ENCODE results near the gene MAP7. TPM values are rescaled to one million over a fixed set of nuclear protein-coding genes. Genes with fewer than 3 reads are reported as not detected.

The MAP7 gene
- total RNA-seq, 1 donor from 2014 or later: 3.9 TPM

DNA sequence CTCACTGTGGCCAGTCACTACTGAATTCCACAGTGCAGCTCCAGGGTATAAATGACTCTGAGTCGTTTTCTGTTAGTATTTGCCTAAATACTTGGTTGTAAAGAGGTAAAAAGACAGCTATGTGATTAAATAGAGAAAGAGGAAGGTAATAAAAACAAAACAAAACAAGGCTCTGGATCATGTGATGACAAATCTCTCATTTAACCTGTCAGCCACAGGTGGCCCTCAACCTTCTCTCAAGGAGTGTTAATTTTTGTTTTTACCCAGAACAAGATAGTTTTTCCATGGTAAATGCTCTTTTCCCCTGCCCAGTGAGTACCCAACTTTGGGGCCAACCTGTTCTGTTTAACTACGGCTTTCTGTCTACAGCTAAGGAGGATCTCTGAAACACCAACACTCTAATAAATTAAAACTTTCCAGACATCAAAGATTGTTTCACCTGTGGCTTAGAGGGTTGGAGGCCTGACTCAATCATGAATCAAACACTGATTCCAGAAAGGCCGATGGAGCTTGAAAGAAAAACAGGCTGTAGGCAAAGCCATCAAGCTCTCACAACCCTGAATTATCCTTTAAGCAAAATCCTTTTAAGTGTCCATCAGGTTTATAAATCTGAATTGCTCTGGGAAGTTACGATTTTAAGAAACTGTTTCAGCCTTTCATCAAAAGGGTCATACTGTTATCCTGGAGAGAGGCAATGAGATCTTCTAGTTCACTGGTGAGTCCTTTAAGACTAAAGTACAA lies 179.1 kb downstream of the MAP7 start:
- intact Hi-C loops (cut with micrococcal nuclease): no loop called here
- ATAC-seq: no peak

DNA sequence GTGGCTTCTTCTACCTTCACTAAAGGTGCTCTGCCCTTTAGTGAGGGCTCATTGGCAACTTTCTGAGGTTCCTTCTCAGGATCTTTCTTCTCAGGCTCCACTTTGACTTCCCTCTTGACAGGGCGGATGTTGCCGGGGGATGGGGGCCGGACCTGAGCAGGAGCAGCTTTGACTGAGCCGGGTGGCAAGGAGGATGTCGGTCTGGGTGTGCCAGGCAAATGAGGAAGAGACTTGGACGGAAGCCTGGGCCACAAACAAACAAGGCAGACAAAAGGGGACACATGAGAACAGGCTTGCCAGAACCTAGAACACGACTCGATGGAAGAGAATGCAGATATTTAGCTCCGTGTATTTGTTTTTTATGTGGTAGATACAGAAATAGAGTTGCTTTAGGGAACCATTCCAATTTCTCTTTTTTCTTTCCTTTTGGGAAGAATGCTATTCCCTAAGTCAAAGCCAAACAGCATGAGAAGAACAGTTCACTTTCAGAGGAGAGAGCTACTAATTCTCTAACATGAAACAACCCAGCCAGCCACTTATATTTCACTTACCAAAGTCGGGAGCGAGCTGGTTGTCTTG lies 184.4 kb downstream of the MAP7 start:
- ATAC-seq (peak; percentile 63), DNase-seq (peak; percentile 69)
- intact Hi-C loops (cut with micrococcal nuclease): no loop called here

More for the DNA sequence above, 179.1 kb downstream of the MAP7 start:
- DNase-seq: no peak

DNA sequence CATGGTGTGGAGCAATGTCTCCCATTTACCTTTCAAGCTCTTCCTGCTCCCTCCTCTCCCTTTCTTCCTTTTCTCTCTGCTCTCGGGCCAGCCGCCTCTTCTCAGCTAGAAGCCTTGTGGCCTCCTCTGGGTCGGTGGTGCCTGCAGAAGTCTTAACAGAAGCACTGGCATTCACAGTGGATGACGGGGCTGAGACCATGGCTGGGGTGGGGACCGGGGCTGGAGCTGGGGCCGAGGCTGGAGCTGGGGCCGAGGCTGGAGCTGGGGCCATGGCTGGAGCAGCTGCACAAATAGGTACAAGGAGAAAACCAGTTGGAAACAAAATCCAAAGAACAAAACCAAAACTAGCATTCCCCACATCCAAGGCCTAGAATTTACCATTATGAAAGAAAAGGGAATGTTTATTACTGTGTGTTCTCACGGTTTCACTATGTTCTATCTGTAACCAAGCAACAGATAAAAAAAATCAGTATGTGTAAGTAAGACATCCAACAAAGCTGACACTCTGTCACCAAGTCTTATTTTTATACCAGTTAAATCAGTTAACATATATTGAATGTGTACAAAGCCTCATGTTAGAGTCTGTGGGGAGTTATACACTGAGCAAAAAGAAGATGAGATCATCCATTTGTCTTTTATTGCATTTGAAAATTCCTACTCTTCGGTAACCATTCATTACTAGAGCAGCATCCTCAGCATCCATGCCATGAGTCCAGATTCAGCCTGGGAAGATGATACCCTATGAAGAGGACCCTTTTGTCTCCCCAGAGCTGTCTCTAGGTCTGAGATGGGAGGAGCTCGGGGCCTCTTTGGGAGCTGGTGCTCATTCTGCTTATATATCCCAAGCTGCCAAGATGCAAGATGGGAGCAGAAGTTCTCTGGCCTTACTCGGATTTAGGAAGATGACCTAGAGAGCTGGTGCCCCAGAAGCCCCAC lies 187.5 kb downstream of the MAP7 start:
- intact Hi-C loops (cut with micrococcal nuclease): no loop called here
- DNase-seq: no peak

DNA sequence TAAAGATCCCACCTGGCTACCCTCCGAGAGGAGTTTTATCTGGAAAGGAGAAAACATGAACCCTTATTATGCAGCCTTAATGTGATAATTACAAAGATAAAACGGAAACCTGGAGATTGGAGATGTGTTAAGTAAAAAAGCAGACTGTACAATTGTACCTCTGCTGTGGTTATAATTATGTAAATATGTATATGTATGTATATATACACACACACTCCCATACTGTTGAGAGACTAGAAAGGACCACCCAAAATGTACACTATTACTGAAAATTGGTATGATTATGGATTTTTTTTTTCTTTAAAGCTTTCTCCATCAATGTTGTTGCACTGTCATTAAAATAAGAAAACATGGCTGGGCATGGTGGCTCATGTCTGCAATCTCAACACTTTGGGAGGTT lies 188.4 kb downstream of the MAP7 start:
- DNase-seq (no peak), ATAC-seq (no peak)
- intact Hi-C loops (cut with micrococcal nuclease): no loop called here

More for the DNA sequence above, 187.5 kb downstream of the MAP7 start:
- no peak for ATAC-seq

DNA sequence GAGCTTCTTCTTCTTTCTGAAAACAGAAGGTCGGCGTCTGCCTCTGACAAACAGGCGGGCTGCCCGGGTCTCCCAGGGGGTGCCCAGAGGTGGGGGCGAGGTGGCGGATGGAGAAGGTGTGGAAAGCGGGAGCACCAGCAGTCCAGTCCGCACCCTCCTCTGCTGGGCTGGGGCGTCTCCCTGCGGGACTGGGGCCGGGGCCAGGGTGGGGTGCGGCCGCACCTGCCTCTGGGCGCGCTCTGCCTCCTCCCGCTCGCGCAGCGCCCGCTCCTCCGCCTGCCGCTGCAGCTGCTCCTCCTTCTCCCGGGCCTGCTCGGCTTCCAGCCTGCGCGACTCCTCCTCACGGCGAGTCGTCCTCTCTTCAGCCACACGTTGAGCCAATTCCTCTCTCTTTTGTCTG lies 189.4 kb downstream of the MAP7 start:
- no peak for DNase-seq
- intact Hi-C loops (cut with micrococcal nuclease): no loop called here
- no peak for ATAC-seq

DNA sequence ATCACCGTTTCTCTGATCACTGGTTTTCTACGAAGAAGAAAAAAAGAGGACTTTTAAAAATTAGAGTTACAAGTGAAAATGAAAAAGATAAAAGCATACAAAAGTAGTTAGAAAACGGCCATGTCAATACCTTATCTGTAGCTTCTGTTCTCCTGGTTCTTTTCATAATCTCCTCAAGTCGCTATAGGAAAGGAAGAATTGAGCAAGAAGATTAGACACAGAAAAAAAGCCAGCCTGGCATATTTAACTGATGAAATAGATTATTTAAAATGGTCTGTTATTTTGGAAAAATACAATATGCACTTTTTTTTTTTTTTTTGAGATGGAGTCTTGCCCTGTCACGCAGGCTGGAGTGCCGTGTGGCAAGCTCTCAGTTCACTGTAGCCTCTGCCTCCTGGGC lies 190.4 kb downstream of the MAP7 start:
- ATAC-seq (no peak), DNase-seq (no peak)
- intact Hi-C loops (cut with micrococcal nuclease): no loop called here

- ATAC-seq (peak; percentile 30), DNase-seq (no peak)
Measured at GRCh38 chr6:136351518-136352110, 198.6 kb downstream of the MAP7 start.

GRCh38 chr6:136350914-136351313 lies 199.3 kb downstream of the MAP7 start:
- no peak for DNase-seq
- intact Hi-C loops (cut with micrococcal nuclease): no loop called here
- no peak for ATAC-seq

More at GRCh38 chr6:136351518-136352110, 198.6 kb downstream of the MAP7 start:
- intact Hi-C loops (cut with micrococcal nuclease): no loop called here

DNA sequence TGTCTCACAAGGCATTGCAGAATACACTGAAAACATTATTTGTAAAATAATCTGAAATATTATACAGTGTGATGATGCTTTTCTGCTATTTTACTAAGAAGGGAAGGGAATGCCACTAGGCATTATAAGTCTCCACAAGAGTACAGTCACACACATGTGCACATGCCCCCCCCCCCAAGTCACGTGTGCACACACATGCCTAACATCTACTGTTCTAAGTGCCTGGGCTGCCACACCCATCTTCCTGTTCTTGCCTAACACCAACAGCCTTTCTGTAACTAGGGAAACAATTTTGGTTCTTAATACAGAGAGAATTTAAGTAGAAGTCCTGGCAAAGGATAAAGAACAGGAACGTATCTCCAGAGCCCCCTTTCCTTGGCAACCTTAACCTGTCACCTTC lies 202.4 kb downstream of the MAP7 start:
- ATAC-seq (no peak), DNase-seq (no peak)
- intact Hi-C loops (cut with micrococcal nuclease): no loop called here

- ATAC-seq (no peak), DNase-seq (no peak)
- intact Hi-C loops (cut with micrococcal nuclease): no loop called here
Measured at GRCh38 chr6:136345145-136345544, 205.1 kb downstream of the MAP7 start.

DNA sequence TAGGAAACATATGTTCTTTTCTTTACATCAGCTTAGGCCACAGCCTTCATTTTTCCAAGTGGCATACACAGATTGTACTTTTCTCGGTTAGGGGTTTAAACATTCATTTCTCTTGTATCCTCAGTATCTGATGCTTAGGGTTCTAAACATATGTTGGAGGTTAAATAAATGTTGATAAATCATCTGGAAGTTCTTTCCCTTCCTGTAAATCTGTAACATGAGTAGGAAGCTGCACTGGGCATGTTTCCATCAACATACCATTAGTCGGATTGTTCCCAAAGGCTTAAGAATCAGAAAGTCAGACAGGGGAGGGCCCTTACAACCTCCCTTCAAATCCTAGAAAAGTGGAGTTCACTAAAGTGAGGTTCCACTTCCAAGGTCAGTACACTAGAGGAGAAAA lies 205.8 kb downstream of the MAP7 start:
- intact Hi-C loops (cut with micrococcal nuclease): no loop called here
- DNase-seq: no peak
- no peak for ATAC-seq

- no peak for DNase-seq
- intact Hi-C loops (cut with micrococcal nuclease): no loop called here
- ATAC-seq: no peak
Measured at GRCh38 chr6:136343700-136344099, 206.5 kb downstream of the MAP7 start.

GRCh38 chr6:136343275-136343674 lies 206.9 kb downstream of the MAP7 start:
- intact Hi-C loops (cut with micrococcal nuclease): no loop called here
- DNase-seq (no peak), ATAC-seq (no peak)

DNA sequence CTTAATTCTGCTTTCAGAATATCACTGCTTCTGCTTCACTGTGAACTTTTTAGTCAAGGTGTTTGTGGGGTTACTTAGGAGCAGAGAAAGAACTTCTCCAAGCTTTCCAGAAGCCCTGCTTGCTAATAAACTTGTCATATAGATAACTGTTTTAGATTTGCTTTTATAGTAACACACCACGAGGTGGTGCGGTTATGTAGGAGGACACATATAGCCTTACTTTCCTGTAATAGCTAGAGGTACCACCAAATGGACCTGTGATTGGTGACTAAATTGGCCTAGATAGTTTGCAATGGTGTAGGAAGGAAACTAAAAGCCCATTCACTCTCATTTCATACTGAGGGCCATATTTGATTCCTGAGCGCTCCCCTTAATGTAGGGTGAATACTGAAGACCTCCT lies 208.3 kb downstream of the MAP7 start:
- no peak for ATAC-seq
- intact Hi-C loops (cut with micrococcal nuclease): no loop called here
- no peak for DNase-seq

DNA sequence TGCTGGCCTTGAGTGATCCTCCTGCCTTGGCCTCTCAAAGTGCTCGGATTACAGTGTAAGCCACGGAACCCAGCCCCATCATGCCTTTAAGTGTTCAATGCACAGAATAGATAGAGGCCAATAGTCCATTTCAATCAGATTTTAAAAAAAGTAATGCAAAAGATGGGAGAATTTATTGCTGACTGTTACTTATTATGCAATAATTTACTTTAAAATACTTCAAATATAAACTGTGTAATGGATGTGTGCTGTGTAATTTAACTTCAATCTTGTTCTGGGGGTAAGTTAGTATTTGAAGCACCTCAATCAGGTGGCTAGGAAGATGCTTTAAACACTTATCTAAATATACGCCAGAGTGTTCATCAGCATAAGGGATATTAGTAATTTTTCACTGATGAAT lies 208.9 kb downstream of the MAP7 start:
- intact Hi-C loops (cut with micrococcal nuclease): no loop called here
- ATAC-seq: no peak
- no peak for DNase-seq

GRCh38 chr6:136338486-136338885 lies 211.7 kb downstream of the MAP7 start:
- no peak for ATAC-seq

DNA sequence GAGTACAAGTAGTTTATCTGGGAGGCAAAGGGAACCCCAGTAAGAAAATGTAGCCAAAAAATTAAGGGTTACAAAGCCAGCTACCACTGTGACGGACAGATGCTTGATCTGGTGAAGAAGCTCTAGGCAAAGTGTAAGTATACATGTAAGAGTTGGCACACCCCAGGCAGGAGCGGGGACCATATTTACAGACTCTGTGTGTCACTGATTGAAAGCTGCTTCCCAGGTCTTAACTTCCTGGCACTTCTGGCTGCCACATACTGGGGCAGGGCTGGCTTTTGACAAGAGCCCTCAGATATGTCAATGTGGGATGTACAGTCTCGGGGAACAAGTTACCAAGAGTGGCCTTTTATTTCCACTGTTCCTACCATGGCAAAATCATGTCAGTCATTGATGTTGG lies 212.6 kb downstream of the MAP7 start:
- no peak for DNase-seq
- intact Hi-C loops (cut with micrococcal nuclease): no loop called here
- no peak for ATAC-seq

More at GRCh38 chr6:136338486-136338885, 211.7 kb downstream of the MAP7 start:
- DNase-seq: no peak
- intact Hi-C loops (cut with micrococcal nuclease): no loop called here

- intact Hi-C loops (cut with micrococcal nuclease): no loop called here
- ATAC-seq: no peak
- no peak for DNase-seq
Measured at GRCh38 chr6:136337121-136337520, 213.1 kb downstream of the MAP7 start.

DNA sequence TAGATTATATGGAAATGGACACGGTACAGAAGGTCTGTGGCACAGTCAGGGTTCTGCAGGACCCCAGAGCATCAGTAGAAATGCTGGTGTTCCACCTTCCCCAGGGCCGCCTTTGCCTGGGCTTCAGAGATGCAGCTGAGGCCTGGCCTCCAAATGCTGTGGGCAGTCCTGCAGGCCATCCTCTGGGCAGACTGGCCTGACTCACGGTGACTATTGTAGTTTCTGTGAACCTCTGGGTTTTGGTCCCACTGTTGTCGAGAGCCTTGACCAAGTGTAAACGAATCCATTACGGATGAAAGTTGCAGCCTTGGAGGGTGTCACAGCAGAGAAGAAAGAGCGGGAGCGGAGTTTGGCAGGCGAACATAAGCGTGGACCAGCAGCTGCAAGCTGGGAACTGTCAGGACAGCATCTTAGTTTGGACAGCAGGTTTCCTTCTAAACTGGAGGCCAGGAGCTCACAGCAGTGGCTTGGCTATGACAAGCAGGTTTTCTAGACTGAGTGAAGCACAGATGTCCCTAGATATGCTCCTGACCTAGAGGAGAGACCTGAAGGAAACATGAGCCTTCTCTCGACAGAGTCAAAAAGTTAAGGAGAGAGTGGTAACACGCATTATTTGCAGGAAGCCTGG lies 214.4 kb downstream of the MAP7 start:
- no peak for DNase-seq
- peak; percentile 77 for ATAC-seq

More for the DNA sequence above, 214.4 kb downstream of the MAP7 start:
- intact Hi-C loops (cut with micrococcal nuclease): no loop called here
